ENCODE measurements around the gene COL11A2.

- TF ChIP-seq ZNF274 (IDR thresholded peaks at IDR 0.05; ENCODE audit: low read depth, low read length) (no peak), TCF7L2 (IDR thresholded peaks at IDR 0.05; ENCODE audit: borderline replicate concordance, extremely low read depth, insufficient read depth, insufficient read length) (no peak), POLR2A (IDR thresholded peaks at IDR 0.05; ENCODE audit: borderline replicate concordance, extremely low read depth, insufficient read depth, insufficient read length) (no peak)
- TF ChIP-seq, protein P1, sequence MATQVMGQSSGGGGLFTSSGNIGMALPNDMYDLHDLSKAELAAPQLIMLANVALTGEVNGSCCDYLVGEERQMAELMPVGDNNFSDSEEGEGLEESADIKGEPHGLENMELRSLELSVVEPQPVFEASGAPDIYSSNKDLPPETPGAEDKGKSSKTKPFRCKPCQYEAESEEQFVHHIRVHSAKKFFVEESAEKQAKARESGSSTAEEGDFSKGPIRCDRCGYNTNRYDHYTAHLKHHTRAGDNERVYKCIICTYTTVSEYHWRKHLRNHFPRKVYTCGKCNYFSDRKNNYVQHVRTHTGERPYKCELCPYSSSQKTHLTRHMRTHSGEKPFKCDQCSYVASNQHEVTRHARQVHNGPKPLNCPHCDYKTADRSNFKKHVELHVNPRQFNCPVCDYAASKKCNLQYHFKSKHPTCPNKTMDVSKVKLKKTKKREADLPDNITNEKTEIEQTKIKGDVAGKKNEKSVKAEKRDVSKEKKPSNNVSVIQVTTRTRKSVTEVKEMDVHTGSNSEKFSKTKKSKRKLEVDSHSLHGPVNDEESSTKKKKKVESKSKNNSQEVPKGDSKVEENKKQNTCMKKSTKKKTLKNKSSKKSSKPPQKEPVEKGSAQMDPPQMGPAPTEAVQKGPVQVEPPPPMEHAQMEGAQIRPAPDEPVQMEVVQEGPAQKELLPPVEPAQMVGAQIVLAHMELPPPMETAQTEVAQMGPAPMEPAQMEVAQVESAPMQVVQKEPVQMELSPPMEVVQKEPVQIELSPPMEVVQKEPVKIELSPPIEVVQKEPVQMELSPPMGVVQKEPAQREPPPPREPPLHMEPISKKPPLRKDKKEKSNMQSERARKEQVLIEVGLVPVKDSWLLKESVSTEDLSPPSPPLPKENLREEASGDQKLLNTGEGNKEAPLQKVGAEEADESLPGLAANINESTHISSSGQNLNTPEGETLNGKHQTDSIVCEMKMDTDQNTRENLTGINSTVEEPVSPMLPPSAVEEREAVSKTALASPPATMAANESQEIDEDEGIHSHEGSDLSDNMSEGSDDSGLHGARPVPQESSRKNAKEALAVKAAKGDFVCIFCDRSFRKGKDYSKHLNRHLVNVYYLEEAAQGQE (IDR thresholded peaks at IDR 0.05; ENCODE audit: low read depth): no peak
Observed at GRCh38 chr6:33144373-33144772, 47.9 kb downstream of the COL11A2 start.
